GM21381 (cell line): ENCODE results near the gene MYBPC3.
"Not testable (repeated sequence)": the region's sequence is repeated elsewhere in the genome, so short reads cannot be mapped to it uniquely, and the experiment has no call there.

ENCODE experiments used
- ATAC-seq: cut with Tn5 transposase; IDR thresholded peaks from one replicate; pipeline ENCODE4 v1.9.1; 2021; ENCODE audit warnings: mild to moderate bottlenecking, moderate library complexity; ENCODE audit not compliant: unreplicated experiment

The MYBPC3 gene

GRCh38 chr11:47340980-47341775, 11.3 kb downstream of the MYBPC3 start:
- no peak for ATAC-seq

GRCh38 chr11:47340010-47340409, 12.5 kb downstream of the MYBPC3 start:
- no peak for ATAC-seq

- no peak for ATAC-seq
Observed at GRCh38 chr11:47338396-47339241, 13.9 kb downstream of the MYBPC3 start.

GRCh38 chr11:47337229-47337924, 15.1 kb downstream of the MYBPC3 start:
- no peak for ATAC-seq

- no peak for ATAC-seq
Observed at GRCh38 chr11:47336595-47336994, 15.9 kb downstream of the MYBPC3 start.

GRCh38 chr11:47335733-47336132, 16.8 kb downstream of the MYBPC3 start:
- ATAC-seq, result no peak

GRCh38 chr11:47334699-47335411, 17.6 kb downstream of the MYBPC3 start:
- not testable (repeated sequence) for ATAC-seq

- ATAC-seq, result no peak
Observed at GRCh38 chr11:47333886-47334443, 18.5 kb downstream of the MYBPC3 start.

- no peak for ATAC-seq
Observed at GRCh38 chr11:47333526-47333845, 19.0 kb downstream of the MYBPC3 start.

- ATAC-seq, result no peak
Observed at GRCh38 chr11:47332791-47333525, 19.5 kb downstream of the MYBPC3 start.

GRCh38 chr11:47332303-47332711, 20.2 kb downstream of the MYBPC3 start:
- no peak for ATAC-seq

- no peak for ATAC-seq
Observed at GRCh38 chr11:47331454-47332302, 20.8 kb downstream of the MYBPC3 start.

GRCh38 chr11:47329987-47330931, 22.2 kb downstream of the MYBPC3 start:
- no peak for ATAC-seq

- no peak for ATAC-seq
Observed at GRCh38 chr11:47329431-47329986, 23.0 kb downstream of the MYBPC3 start.

GRCh38 chr11:47328449-47329390, 23.8 kb downstream of the MYBPC3 start:
- peak; percentile 87 for ATAC-seq

- no peak for ATAC-seq
Observed at GRCh38 chr11:47327949-47328348, 24.6 kb downstream of the MYBPC3 start.
